ENCODE results near the gene GPR39.

- TF ChIP-seq CTCF (IDR thresholded peaks at IDR 0.05) (no peak), POLR2A (IDR thresholded peaks at IDR 0.05) (no peak)
Measured at GRCh38 chr2:132607426-132608090, 191.0 kb downstream of the GPR39 start.
